Measurements from ENCODE around the gene PARP3.

GRCh38 chr3:51940648-51941462 lies 1.3 kb upstream of the PARP3 start:
- no peak for TF ChIP-seq GATA2 (IDR thresholded peaks at IDR 0.05; ENCODE audit: low read depth, low read length)
- no peak for TF ChIP-seq GATA3 (IDR thresholded peaks at IDR 0.05; ENCODE audit: low read depth, low read length)

All from SH-SY5Y (cell line).